HG02610 (cell line): ENCODE results near the gene ITSN1.

Experiments used
- ATAC-seq: cut with Tn5 transposase; IDR thresholded peaks from one replicate; pipeline ENCODE4 v1.9.1; 2021; ENCODE audit warnings: mild to moderate bottlenecking, moderate library complexity; ENCODE audit not compliant: unreplicated experiment

Gene ITSN1

DNA sequence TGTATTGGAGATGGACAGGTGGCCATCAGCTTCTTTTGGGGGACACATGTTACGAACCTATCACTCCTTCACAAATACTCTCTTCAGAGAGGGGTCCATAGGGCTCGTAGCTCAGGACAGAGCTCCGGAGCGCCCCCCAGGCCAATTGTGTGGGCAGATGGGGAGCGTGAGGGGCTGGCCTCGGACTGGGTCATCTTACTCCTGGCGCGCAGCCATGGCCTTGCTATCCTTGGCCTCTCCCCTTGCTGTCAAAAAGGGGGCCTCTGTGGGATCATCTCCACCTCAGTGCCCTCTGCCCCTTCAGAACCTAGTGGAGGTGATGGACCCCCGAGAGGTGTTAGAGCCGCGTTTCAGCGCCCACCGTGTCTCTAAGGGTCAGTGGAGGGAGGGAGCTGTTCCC, 238.3 kb downstream of the ITSN1 start:
- no peak for ATAC-seq

DNA sequence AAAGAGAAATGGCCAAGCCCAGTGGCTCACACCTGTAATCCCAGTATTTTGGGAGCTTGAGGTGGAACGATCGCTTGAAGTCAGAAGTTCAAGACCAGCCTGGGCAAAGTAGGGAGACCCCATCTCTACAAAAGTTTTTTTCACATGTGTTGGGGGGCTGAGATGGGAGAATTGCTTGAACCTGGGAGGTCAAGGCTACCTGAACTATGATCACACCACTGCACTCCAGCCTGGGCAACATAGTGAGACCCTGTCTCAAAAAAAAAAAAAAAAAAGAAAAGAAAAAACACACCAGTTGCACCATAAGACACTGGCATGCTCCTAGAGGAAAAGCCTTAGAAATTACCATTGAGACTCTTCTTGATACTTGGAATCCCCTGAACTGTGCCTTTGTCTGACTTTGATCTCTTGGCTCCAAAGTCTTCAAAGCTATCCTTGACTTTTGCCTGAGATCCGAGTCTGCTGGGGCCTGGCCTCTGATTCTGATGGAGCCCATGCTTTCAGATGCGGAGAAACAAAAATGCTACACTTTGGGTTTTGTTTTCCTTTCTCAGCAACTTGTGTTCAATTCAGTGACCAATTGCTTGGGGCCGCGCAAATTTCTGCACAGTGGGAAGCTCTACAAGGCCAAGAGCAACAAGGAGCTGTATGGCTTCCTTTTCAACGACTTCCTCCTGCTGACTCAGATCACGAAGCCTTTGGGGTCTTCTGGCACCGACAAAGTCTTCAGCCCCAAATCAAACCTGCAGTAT, 239.6 kb downstream of the ITSN1 start:
- no peak for ATAC-seq

DNA sequence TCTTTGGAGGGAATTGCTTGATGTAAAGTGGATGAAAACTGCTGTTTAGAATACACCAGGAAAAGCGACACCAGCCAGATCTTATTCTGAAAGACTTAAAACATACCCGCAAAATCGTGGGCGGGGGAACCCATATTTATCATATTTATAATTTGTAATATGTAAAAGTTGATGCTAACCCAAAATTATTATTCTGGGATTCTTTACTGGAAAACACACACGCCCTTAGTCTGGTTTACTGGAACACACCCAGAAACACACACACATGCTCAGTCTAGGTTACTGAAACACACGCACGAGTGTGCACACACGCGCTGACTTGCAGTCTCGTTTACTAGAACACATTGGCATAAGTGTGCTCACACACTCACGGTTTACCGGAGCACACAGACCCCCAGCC, 240.8 kb downstream of the ITSN1 start:
- ATAC-seq = no peak

DNA sequence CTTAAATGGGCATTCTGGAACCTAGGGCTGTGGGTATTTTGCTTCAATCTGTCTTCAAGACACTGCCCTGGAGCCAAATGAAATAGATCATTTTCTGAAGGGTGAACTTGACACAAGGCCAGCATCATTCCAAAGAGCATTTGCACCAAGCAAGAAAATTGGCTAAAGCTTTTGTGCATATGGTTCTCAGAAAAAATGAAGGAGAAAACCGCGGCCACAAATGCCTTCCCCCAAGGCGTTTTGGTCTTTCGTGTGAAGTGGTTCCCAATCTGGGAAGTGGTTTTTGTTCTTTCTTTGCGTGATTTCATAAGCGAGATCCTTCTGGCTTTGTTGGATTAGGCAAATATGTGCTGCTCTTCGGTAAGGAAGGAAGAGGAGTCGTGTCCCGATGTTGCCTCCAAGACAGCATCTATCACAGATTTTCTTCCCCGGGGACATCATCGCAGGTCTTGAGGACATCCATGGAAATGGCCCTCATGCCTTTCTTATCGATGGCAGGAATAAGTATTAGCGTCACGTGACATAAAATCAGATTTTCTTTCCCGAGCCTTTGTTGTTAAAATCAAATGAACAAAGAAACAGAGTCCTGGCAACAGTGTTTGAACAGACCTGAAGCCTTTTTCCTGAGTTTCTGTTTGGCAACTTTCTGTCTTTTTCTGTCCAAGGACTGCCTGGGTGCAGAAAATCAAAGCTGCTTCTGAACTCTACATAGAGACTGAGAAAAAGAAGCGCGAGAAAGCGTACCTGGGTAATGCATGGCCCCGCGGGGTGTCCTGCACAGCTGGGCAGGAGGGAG, 242.3 kb downstream of the ITSN1 start:
- no peak for ATAC-seq

DNA sequence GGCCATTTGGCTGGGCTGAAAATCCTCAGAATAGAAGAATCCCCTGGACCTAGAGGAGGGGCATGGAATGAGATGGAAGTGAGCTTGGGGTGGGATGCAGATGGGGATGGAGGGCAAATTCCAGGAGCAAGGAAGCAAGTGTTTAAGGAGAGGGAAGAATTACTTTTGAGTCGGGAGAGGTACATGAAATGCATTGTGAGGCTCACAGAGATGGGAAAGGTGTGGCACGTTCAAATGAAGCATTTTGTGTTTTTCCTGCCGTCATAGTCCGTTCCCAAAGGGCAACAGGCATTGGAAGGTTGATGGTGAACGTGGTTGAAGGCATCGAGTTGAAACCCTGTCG, 242.8 kb downstream of the ITSN1 start:
- no peak for ATAC-seq

DNA sequence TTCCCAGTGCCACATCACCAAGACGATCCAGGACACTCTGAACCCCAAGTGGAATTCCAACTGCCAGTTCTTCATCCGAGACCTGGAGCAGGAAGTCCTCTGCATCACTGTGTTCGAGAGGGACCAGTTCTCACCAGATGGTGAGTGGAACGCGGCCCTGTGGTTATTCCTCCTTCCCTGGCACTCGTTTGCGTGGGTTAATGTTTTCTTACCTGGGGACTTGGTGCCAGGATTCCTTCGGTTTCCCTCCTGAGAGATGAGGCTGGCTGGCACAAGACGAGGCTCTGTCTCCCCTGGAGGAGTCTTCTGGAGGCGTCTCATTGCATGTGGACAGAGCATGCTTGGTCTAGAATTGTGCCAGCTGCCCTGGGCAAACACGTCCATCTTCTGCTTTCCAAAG, 244.0 kb downstream of the ITSN1 start:
- no peak for ATAC-seq

DNA sequence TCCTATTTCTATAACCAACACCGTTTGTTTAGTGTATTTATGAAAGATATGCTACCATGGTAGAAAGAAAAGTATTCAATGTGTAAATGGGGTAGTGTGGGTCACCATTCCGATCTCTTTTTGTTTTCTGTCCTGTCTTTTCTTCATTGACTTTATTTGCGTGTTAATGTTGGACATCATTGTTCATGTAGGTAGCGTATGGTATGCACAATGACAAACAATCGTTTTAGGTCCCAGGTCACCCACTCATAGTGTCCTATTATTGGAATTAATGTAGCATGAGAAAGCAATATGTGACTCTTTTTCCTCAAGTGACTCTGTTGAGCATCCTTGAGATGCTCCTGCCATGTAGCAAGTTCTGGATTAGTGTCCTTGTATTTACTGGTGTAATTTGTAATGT, 247.9 kb downstream of the ITSN1 start:
- no peak for ATAC-seq

DNA sequence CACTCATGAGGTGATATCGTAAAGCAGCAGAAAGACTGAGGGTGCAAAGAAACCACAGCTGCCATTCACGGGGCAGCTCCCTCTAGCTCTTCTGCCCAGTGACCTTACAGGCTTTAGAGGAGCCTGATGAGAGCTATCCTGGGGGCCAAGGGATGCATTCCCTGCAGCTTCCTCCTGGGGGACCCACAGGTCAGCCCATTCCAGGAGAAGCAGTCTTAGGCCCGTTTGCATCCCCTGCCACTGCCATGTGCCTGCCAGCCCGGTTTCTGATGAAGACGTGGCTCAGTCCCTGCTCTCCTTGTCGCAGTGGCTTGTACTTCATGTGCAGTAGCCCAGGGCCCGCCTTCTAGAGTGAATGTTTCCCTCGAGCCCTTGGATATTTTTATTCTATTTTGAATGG, 250.6 kb downstream of the ITSN1 start:
- no peak for ATAC-seq

DNA sequence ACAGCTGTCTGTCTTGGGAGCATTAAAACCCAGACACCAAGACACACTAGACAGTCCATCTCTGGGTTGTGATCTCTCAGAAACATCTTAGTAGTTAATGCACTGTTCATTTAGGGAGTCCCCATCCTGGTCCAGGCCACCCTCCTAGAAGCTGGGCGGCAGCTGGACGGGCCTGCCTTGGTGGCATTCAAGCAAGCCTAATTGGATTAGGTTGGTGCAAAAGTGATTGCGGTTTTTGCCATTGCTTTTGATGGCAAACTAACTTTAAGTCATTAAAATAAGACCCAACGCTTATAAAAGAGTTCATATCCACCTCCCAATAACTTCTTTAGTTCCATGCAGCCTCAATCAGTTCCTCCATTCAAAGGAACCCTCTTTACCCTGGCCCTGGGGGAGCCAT, 251.6 kb downstream of the ITSN1 start:
- no peak for ATAC-seq

DNA sequence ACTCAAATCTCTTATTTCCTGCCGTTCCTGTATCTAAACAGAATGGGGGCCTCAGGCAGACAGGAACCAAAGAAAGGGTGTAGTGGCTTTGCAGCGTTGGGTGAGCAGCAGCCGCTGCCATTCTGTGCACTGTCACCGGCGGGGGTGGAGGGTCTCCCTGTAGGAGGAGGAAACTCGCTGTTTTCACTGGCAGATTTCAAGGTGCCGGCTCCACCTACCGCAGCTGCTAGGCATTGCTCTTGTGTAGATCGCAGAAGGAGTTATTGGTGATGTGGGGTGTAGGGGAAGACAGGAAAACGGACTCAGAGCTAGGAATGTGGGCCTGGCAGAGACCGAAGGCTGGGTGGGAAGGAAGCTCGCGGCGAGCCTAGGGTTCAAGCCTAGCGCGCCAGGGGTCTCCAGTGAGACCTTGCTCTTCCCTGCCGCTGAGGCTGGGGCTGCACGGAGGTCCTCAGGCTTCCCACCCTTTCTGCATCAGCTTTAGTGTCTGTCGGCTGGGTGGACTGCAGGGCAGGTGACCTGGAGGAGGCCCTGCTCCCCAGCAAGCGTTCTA, 252.5 kb downstream of the ITSN1 start:
- no peak for ATAC-seq

DNA sequence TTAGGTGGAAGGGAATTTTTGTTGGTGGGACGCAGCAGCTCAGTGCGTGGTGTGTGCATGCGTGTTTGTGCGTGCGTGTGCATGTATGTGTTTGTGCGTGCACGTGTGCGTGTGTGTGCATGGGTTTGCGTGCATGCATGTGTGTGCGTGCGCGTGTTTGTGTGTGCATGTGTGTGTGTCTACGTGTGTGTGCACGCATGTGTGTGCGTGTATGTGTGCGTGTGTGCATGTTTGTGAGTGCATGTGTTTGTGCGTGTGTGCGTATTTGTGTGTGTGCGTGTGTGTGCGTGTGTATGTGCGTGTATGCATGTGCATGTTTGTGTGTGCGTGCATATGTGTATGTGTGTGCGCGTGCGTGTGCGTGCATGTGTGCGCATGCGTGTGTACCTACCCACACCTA, 253.1 kb downstream of the ITSN1 start:
- no peak for ATAC-seq

DNA sequence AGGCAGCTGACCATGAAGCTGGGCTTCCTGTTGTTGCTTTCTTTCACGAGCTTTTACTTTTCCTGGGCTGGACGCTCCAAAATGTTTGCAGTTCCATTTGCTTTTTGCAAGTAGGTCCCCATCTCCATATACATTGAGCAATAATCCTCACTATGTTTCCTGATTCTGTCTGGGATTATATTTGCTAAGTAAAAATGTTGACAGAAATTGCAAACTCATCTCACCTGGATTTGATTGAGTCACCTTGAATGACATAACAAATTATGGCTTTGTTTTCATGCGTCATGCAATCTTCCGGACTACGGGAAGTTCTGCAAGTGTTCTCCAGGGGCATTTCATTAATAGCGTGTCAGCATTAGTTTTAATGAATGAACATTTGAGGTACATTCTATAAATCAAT, 254.4 kb downstream of the ITSN1 start:
- ATAC-seq = no peak

DNA sequence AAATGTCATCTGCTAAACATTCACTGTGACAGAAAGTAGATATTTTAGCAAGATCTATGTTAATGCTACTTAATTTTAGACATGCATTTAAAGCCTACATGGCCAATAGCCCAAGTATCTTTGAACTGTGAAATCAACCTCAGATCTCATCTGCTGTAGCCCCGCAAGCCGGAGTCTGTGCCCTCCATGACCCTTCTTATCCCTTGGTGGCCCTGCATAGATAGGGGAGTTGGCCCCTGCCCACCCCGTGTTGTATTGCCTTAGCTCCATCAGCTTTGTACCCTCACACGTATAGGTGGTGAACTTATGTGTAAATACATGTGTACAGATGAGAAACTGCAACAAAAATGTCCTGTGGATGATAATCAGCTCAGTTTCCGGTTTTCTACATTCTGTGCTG, 254.8 kb downstream of the ITSN1 start:
- no peak for ATAC-seq

DNA sequence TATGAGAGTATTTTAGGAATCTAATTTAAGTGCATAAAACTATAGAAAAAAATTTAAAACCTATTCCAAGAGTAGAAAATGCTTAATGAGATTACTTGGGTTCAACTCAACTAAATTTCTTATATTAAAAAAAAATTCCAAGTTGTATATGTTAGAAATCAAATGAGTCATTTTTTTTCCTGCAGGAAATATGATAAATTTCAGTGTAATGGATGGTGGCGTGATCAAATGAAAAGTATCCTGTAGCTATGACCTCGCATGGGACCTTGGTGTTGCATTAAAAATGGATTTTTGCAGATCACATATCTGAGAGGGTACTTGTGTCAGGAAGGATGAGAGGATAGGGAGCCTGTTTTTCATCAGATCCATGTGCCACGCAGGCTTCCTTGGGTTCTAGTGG, 255.4 kb downstream of the ITSN1 start:
- ATAC-seq = no peak

DNA sequence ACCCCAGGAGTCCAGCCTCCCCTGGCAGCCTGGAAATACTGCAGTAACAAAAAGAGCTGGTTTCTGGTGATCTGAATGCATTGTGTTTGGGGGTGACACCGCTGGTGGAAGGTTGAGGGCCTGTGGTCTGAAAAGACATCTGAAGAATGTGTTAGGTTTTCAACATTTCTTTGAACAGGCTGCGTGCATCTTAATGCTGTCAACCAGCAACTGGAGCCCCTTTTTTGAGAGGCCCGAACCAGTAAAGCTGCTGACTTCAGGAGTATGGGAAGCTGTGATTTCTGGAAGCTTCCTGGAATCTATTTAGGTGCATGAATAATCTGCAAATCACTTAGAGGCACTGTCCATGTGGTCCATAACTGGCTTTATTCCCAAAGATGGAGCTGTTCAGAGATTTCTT, 256.3 kb downstream of the ITSN1 start:
- no peak for ATAC-seq

DNA sequence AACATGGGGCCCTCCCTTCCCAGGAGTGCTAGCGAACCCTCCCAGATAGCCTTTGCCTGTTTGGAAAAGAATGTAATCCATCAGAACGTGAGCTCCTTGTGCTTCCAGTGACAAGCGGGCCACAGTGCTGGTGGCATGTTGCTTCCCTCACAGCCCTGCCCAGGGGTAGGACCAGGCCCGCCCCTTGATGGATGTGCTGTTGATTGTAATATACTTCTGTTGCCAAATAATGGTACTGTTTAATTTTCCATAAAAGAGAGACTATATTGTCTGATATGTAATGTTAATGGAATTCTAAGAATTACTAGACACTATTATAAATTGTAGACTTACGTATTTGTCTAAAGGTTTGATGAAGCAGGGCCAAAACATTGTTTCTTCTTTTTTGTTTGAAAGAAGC, 256.9 kb downstream of the ITSN1 start:
- ATAC-seq = no peak

DNA sequence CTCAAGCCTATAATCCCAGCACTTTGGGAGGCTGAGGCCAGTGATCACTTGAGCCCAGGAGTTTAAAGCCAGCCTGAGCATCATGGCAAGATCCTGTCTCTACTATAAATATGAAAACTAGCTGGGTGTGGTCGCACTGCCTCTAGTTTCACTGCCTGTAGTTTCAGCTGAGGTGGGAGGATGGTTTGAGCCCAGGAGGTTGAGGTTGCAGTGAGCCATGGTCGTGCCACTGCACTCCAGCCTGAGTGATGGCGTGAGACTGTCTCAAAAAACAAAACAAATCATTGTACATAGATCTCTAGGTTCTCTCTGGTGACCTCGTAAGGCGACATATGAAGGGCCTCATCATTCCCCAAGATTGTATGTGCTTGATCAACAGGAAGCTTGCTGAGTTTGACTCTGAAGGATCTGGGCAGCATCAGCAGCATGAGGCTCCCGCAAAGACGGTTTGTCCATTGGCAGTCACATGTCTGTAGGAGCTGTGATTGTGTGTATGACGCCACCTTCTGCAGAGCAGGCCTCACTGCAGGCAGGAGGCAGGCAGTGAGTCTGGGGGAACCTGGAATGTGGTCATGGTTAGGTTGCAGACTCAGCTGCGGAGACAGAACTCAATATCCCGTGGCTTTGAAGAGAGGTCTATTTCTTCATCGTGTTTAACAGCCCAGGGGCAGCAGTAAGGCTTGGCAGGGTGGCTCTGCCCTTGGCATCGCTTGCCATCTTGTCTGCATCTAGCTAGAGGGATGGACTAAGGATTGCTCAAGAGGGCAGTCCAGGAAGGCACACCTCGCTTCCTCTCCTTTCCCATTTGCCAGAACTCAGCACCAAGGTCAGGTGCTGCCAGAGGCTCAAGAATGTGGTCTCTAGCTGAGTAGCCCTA, 259.3 kb downstream of the ITSN1 start:
- no peak for ATAC-seq

DNA sequence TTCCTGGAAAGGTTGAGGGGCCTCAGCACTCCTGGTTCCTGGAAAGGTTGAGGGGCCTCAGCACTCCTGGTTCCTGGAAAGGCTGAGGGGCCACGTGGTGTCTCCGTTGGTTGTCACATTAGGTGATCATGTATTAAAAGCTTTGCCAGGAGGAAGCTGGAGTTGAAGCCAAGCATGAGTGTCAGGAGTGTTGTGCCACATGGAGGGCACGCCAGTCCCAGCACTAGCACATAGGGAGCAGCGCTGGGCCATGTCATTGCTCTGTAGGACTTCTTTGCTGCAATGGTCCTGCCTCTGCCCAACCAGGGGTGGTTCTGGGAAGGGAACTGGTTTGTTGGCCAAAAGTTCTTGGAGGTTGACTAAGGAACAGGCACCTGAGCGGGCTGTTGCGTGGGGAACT, 260.0 kb downstream of the ITSN1 start:
- no peak for ATAC-seq

DNA sequence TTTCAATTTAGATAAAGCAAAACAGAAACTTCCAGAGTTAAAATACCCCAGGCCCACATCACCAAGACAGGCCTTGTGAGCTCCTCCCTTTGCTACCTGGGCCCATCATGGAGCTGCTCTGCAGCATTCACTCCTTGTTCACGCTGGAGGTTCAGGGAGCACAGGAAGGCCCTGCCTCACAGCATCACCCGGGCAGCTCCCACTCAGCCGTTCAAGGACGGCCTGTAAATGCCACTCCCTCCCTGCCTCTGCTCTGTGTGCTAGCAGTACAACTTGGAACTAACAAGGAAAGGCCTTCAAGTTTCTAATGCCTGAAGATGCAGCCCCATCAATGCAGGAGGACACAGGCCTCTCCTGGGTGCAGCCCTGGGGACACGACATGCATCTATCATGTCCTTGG, 261.7 kb downstream of the ITSN1 start:
- ATAC-seq = no peak

DNA sequence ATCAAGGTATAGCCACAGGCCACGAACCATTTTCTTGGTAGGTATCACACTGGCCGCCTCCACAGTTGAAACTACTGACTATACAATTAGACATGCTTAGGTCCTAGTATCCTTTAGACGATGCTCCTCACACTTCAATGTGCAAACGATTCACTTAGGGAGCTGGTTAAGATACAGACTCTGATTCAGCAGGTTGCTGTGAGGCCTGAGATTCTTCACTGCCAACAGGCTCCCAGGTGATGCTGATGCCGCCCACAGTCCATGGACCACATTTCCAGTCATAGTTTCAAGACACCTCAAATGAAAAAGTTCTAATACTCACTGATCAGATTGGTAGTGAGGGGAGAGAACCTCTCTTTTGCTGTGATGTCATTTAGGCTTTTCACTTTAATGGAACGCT, 266.5 kb downstream of the ITSN1 start:
- ATAC-seq = no peak

DNA sequence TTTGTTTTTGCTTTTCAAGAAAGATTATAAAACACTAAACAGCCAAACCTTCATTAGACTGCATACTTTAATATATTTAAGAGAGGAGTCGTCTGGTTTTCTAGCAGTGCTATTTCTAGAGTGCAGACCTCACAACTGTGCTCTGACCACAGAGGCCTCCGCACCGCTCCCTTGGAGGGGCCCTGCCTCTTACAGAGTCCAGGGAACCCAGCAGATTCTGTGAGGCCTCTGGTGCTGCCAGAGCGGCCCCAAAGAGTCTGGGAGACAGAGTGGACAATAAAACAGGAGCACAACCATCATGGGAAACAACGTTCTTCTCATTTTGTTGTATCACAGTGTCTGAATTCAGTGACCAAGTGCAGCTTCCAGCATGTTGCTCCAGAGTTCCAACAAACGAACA, 267.5 kb downstream of the ITSN1 start:
- ATAC-seq = no peak
